Parathyroid adenoma (tissue), 2 donors: Measurements from ENCODE around the gene EXO1.

Experiments used
- H2AFZ ChIP-seq: fragments of 300-600 bp; sonication (generic); one replicate; pipeline ENCODE4 v1.7.0; 2017; ENCODE audit warnings: antibody characterized with exemption, mild to moderate bottlenecking
- H3K27ac ChIP-seq: fragments of 300-600 bp; sonication (generic); one replicate; pipeline ENCODE4 v1.7.0; 2017
- H3K27me3 ChIP-seq: fragments of 300-600 bp; sonication (generic); one replicate; pipeline ENCODE4 v1.7.0; 2017; ENCODE audit warnings: low read length; ENCODE audit not compliant: control insufficient read depth, insufficient read depth
- H3K36me3 ChIP-seq: fragments of 300-600 bp; sonication (generic); one replicate; pipeline ENCODE4 v1.7.0; 2017; ENCODE audit warnings: low read length; ENCODE audit not compliant: control insufficient read depth, insufficient read depth
- H3K4me1 ChIP-seq: fragments of 300-600 bp; sonication (generic); one replicate; pipeline ENCODE4 v1.7.0; 2017; ENCODE audit warnings: control low read depth
- H3K4me2 ChIP-seq: fragments of 300-600 bp; sonication (generic); one replicate; pipeline ENCODE4 v1.7.0; 2017; ENCODE audit warnings: low read length
- H3K4me3 ChIP-seq: fragments of 300-600 bp; sonication (generic); one replicate; pipeline ENCODE4 v1.7.0; 2017; ENCODE audit warnings: low read depth, low read length
- H3K79me2 ChIP-seq: fragments of 300-600 bp; sonication (generic); one replicate; pipeline ENCODE4 v1.7.0; 2017; ENCODE audit warnings: control low read depth
- H3K9ac ChIP-seq: fragments of 300-600 bp; sonication (generic); one replicate; pipeline ENCODE4 v1.7.0; 2017; ENCODE audit warnings: mild to moderate bottlenecking
- H3K9me3 ChIP-seq: fragments of 300-600 bp; sonication (generic); one replicate; pipeline ENCODE4 v1.7.0; 2017; ENCODE audit warnings: low read length; ENCODE audit not compliant: control insufficient read depth
- CTCF ChIP-seq: fragments of 300-600 bp; sonication (generic); IDR thresholded peaks from one replicate; pipeline ENCODE4 v1.7.0; 2017; ENCODE audit warnings: antibody characterized with exemption, mild to moderate bottlenecking
- donor health status: primary hyperparathyroidism.

EXO1 gene

DNA sequence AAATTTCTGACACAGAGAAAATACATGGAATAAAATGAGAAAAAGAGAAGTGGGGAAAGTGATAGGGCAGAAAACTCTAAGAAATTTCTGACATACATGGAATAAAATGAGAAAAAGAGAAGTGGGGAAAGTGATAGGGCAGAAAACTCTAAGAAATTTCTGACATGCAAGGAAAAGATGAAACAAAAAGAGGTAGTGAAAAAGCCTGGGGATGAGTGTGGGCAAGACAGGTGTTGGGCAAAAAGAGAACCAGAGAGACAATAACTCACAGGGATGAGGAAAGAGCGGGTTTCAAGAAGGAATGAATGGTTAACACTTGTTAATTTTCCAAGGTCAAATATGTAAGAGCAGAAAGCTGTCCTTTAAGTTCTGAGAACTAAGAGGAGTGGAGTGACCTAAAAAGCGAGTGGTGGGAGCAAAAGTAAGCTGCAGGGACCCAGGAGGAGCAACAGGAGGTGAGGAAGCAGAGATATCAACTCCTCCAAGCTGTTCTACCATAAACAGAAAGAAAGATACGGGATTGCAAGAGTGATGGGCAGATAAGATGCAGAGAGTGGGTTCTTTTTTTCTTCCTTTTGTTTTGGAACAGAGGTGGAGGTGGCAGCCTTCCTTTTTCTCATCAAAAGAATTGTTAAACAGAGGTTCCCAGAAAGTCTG, 29.9 kb upstream of the EXO1 start:
- Histone ChIP-seq H2AFZ (no peak overlapping the region), H3K4me2 (no peak overlapping the region)

DNA sequence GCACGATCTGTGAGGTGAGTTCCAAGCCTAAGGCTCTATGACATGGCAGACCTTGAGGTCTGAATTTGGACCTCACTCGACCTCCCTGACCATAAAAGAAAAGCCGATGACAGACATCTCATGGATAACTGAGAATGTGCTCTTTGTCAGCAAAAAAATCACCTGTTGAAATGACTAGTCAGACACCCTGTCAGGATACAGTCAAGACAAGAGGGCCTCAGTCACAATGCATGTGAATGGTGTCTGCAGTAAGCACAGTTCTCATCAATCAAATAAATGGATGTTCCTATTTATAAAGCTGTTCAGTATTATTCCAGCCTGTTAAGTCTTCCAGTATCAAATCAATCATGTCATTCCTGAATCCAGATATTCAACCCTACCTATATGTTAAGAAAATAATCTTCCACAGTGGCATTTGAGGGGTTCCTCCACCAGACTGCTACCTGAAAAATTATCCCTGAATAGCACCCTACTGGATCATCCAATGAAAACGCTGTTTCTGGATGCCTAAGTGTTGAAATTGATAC, 28.6 kb upstream of the EXO1 start:
- no peaks in the 10 kb centered on the region for H3K27me3 ChIP-seq
- H3K4me2 ChIP-seq = no peak overlapping the region
- H3K9me3 ChIP-seq = no peaks in the 10 kb centered on the region
- H3K36me3 ChIP-seq = no peaks in the 10 kb centered on the region
- H3K79me2 ChIP-seq = no peaks in the 10 kb centered on the region
- TF ChIP-seq CTCF = no peak
- H3K9ac ChIP-seq = no peak overlapping the region
- H3K4me1 ChIP-seq = no peaks in the 10 kb centered on the region
- H3K27ac ChIP-seq = no peak overlapping the region
- H3K4me3 ChIP-seq = no peak overlapping the region
- H2AFZ ChIP-seq = no peak overlapping the region

More for the DNA sequence above, 29.9 kb upstream of the EXO1 start:
- no peaks in the 10 kb centered on the region for H3K4me1 ChIP-seq
- H3K27me3 ChIP-seq = no peaks in the 10 kb centered on the region
- H3K4me3 ChIP-seq = no peak overlapping the region
- no peak overlapping the region for H3K9ac ChIP-seq
- no peak overlapping the region for H3K27ac ChIP-seq
- no peaks in the 10 kb centered on the region for H3K9me3 ChIP-seq
- H3K36me3 ChIP-seq = no peaks in the 10 kb centered on the region
- TF ChIP-seq CTCF = no peak
- no peaks in the 10 kb centered on the region for H3K79me2 ChIP-seq

DNA sequence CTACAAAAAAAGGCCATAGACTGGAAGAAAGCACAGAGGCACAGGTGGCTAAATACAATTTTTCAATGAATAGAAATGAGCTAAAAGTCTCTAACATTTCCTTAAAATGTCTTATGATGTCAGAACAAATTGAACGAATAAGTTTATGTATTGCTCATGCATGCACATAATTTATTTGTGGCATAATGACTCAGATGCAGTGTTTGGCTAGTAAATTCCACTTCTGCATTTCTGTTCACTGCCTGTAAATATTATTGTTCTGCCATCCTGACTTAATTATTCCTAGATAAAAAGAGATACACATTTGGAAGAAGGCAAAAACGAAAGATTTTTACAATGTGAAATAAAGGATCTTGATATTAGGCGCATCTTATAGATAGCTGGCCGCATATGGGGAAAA, 26.6 kb upstream of the EXO1 start:
- Histone ChIP-seq H3K27me3 (no peaks in the 10 kb centered on the region), H3K36me3 (no peaks in the 10 kb centered on the region), H3K4me1 (no peaks in the 10 kb centered on the region), H3K79me2 (no peaks in the 10 kb centered on the region), H3K4me2 (no peak overlapping the region), H3K27ac (no peak overlapping the region), H3K4me3 (no peak overlapping the region), H3K9me3 (no peaks in the 10 kb centered on the region), H3K9ac (no peak overlapping the region), H2AFZ (no peak overlapping the region)
- no peak for TF ChIP-seq CTCF

- H3K4me2 ChIP-seq = no peak overlapping the region
- H2AFZ ChIP-seq = no peak overlapping the region
- no peak overlapping the region for H3K27ac ChIP-seq
- H3K9me3 ChIP-seq = no peaks in the 10 kb centered on the region
- no peaks in the 10 kb centered on the region for H3K79me2 ChIP-seq
- no peak overlapping the region for H3K9ac ChIP-seq
- H3K36me3 ChIP-seq = no peaks in the 10 kb centered on the region
- no peaks in the 10 kb centered on the region for H3K4me1 ChIP-seq
- TF ChIP-seq CTCF = no peak
- no peak overlapping the region for H3K4me3 ChIP-seq
- H3K27me3 ChIP-seq = no peaks in the 10 kb centered on the region
Observed at GRCh38 chr1:241822846-241823245, 25.2 kb upstream of the EXO1 start.

GRCh38 chr1:241823925-241824324, 24.1 kb upstream of the EXO1 start:
- no peaks in the 10 kb centered on the region for H3K79me2 ChIP-seq
- no peak overlapping the region for H3K9ac ChIP-seq
- no peak overlapping the region for H2AFZ ChIP-seq
- no peak for TF ChIP-seq CTCF
- H3K4me1 ChIP-seq = no peaks in the 10 kb centered on the region
- H3K4me2 ChIP-seq = no peak overlapping the region
- H3K36me3 ChIP-seq = no peaks in the 10 kb centered on the region
- H3K27ac ChIP-seq = no peak overlapping the region
- no peak overlapping the region for H3K4me3 ChIP-seq
- no peaks in the 10 kb centered on the region for H3K9me3 ChIP-seq
- no peaks in the 10 kb centered on the region for H3K27me3 ChIP-seq
